ENCODE data around the gene DPY19L3.
"Not testable (repeated sequence)": the region's sequence is repeated elsewhere in the genome, so short reads cannot be mapped to it uniquely, and the experiment has no call there.

Gene DPY19L3

DNA sequence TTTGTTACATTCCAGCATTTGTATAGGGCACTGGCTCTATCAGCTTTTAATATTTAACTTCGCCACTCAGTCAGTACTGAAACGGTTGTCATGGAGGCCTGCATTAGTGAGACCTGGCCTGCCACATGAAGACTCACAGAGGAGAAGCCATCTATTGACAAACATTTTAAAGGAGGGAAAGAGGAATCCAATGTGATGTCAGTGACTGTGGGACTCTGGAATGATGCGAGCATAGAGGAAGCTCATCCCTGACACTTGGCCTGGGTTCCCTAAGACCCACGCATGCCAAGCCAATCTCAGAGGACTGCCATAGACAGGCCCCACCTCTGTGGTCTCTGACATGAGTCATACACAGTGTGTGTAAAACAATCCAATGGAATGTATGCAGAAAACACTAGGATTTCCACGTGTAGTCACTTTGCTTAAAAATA, 7.9 kb upstream of the DPY19L3 start:
- no peak for DNase-seq

DNA sequence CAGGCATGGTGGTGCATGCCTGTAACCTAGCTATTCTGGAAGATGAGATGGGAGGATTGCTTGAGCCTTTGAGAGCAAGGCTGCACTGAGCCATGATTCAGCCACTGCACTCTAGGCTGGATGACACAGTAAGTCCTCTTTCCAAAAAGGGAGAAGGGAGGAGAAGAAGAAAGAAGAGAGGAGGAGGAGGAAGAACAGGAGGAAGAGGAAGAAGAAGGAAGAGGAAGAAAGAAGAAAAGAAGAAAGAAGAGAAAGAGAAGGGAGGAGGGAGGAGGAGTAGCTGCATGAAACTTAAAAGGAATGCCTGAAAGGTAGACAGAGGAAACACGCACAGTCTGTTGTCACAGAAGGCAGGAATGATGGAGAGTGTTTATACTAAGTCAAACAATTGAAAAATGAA, 3.6 kb upstream of the DPY19L3 start:
- DNase-seq: no peak

DNA sequence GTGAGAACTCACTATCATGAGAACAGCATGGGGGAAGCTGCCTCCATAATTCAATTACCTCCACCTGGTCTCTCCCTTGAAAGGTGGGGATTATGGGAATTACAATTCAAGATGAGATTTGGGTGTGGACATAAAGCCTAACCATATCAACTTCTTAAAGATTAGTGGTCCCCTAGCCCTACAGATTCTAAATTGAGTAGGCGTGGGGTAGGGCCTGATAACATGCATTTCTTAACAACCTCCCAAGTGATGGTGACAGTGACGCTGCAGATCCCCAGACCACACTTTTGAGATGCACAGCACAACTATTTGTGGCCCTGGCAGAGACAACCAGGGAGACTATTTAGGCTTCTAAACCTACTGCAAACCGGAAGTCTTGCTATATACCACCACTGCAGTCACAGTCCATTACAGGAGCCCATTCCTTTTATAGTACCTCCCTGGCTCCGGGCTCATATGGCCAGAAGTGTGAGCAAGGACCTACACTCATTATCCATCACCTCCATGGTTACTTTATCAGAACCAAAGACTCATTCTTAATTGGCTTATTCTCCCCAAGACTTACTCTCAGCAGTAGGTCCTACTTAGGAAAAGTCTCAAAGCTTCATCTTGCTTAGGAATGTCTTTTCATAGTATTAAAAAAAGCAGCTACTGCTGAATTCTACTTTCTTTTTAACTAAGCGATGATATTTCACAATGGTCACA, 2.1 kb upstream of the DPY19L3 start:
- DNase-seq: no peak

- no peak for DNase-seq
These were observed 1.2 kb upstream of the DPY19L3 start for GRCh38 chr19:32404213-32404932.

- DNase-seq: no peak
These were observed 588 bp upstream of the DPY19L3 start for GRCh38 chr19:32404933-32405430.

- DNase-seq: no peak
These were observed 812 bp downstream of the DPY19L3 start for GRCh38 chr19:32406161-32407003.

- DNase-seq: no peak
These were observed 1.7 kb downstream of the DPY19L3 start for GRCh38 chr19:32407004-32407992.

DNA sequence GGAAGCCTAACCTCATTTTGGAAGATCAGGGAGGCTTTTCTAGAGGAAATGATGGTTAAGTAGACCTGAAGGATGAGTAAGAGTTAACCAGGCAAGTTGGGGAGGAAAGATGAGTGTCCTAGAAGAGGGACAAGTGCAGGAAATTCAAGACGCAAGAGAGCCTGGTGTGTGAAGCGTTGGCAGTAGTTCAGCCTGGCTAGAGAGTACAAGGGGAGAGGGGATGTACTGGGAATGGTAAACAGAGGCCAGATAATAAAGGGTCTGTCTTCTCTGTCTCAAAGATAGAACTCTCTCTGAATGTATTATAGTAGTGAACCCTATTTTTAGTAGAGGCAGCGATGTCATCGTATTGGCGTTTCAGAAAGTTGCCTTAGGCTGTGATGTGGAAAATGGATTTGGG, 9.7 kb downstream of the DPY19L3 start:
- DNase-seq: no peak

DNA sequence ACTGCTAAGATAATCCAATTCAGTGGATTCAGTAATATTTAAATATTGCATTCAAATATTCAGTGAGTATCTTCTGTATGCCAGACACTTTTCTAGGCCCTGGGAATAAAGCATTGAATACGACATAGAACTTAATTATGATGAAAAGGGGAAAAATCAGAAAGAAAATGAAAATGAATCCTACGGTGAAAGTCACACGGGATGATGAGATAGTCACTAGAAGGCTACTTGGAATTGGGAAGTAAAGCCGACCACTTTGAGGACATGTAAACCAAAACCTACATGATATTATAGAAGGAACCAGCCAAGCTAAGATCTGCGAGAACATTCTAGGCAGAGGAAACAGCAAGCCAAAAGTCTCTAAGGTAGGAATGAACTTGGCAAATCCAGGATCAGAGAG, 10.1 kb downstream of the DPY19L3 start:
- DNase-seq: no peak

DNA sequence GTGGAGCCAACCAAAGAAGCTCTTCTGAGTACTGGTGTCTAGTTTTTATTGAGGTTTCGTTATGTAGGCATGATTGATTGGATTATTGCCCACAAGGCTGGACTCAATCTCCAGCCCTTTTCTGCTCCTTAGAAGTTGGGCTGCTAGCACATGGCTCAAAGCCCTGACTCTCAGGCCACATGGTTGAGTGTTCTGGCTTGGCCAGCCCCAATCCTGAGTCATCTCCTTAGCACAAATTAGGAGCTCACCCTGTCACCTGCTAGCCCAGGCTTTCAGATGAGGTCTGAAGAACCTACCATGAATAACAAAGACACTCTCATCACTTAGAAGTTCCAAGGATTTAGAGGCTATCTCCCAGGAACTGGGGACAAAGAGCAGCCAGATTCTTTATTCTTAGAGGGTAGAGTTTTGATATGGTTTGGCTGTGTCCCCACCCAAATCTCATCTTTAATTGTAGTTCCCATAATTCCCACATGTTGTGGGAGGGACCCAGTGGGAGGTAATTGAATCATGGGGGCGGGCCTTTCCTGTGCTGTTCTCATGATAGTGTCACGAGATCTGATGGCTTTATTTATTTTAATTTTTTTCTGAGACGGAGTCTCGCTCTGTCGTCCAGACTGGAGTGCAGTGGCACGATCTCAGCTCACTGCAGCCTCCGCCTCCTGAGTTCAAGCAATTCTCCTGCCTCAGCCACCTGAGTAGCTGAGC, 11.3 kb downstream of the DPY19L3 start:
- no peak for DNase-seq

DNA sequence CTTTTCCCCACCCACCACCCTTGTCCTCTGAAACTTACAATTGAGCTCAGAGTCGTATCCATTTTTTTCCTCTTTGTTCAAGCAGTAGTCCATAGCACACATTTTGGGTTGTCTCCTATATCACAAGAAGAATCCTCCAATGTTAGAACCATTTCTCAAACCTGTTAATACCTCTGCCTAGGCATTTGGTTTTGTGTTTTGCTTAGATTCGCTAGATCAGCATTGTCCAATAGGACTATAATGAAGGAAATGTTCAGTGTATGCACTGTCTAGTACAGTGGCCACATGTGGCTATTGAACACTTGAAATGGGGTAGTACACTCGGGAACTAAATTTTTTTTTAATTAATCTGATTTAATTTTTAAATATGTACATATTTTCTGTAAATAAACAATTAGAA, 12.6 kb downstream of the DPY19L3 start:
- no peak for DNase-seq

- DNase-seq: no peak
These were observed 16.2 kb downstream of the DPY19L3 start for GRCh38 chr19:32421589-32422361.

- DNase-seq: no peak
These were observed 16.9 kb downstream of the DPY19L3 start for GRCh38 chr19:32422435-32422834.

DNA sequence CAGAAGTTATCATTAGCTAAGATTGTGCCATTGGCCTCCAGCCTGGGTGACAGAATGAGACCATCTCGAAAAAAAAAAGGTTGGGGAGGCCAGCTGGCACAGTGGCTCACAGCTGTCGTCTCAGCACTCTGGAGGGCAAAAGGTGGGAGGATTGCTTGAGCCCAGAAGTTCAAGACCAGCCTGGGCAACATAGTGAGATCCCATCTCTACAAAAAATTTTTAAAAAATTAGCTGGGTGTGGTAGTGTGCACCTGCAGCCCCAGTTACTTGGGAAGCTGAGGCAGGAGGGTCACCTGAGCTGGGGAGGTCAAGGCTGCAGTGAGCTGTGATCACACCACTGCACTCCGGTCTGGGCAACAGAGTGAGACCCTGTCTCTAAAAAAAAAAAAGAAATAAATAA, 18.4 kb downstream of the DPY19L3 start:
- DNase-seq: not testable (repeated sequence)

DNA sequence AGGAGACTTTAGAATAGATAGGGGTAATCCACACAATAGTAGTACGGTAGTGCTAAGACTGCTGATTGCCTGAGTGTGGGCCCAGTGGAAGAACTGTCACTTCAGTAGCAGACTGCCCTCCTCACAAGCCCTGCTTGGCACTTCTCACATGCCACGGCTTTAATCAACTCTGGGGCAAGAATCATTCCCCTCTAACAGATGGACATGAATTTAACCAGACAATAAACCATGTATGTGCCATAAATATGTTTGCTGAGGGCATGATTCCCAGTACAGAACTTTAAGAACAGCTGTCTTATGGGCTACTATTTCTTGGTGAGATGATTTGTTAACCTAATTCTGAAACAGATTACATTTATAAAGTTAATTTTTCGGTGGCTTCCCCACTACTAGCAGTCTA, 22.0 kb downstream of the DPY19L3 start:
- no peak for DNase-seq

DNA sequence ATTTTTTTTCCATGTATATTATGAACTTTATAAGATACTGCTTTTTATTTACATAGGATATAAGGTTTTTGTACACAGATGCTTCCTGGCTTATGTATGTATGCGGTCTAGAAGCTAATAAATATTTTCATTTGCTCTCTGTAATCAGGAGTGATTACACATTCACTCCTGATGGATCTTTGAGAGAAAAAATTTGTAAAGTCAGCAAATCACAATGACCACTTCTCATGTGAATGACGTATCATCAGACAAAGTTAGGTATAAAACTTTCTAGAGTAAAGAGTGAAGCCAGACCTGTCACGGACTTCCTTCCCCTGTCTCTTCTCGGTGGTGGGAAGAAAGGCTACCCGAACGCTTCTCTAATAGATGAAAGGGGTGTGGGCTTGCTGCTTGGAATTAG, 31.1 kb downstream of the DPY19L3 start:
- no peak for DNase-seq

- no peak for DNase-seq
These were observed 31.5 kb downstream of the DPY19L3 start for GRCh38 chr19:32437096-32437495.

DNA sequence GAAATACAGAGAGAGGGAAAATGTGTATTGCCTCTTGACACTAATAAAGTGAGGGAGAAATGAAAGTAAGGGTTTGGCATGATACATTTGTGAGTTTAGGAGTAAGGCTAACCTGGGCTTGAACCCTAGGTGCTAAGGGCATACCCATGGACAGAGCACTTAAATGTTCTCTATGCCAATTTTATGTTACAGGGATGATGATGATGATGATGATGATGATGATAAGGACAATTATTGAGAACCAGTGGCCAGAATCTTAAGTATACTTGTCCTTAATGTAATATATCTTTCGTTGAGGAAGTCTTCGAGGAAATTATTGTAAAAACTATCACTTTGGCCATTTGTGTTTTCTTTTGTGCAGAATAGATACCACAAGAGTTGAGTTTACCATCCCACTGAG, 33.2 kb downstream of the DPY19L3 start:
- no peak for DNase-seq

- no peak for DNase-seq
These were observed 37.1 kb downstream of the DPY19L3 start for GRCh38 chr19:32442650-32443049.

- DNase-seq: not testable (repeated sequence)
These were observed 42.0 kb downstream of the DPY19L3 start for GRCh38 chr19:32447534-32447933.

- DNase-seq: no peak
These were observed 42.5 kb downstream of the DPY19L3 start for GRCh38 chr19:32448026-32448425.

Data from NCI-H1092 treated with DMSO at 0.1 percent for 48 hours (cell line).